Ascending aorta (tissue), 2 donors: ENCODE data around the gene SLC17A9. TPM values are rescaled to one million over a fixed set of nuclear protein-coding genes. Genes with fewer than 3 reads are reported as not detected.
"Not testable (repeated sequence)": the region's sequence is repeated elsewhere in the genome, so short reads cannot be mapped to it uniquely, and the experiment has no call there.

ENCODE experiments used
- DNase-seq, 2 donors: peaks; one replicate each; pipeline ENCODE4 v3.0.0-alpha.2; 2019; ENCODE audit warnings: low spot score in 2 of 2
- H3K27ac ChIP-seq, 2 donors: fragments of 200-600 bp; sonication (generic); one replicate each; pipeline ENCODE4 v1.5.1; 2016 to 2017; ENCODE audit warnings: mild to moderate bottlenecking in 1 of 2
- H3K27me3 ChIP-seq: fragments of 200-600 bp; sonication (generic); one replicate; pipeline ENCODE4 v1.5.1; 2017
- H3K36me3 ChIP-seq, 2 donors: fragments of 200-600 bp; sonication (generic); one replicate each; pipeline ENCODE4 v1.5.1; 2016
- H3K4me1 ChIP-seq, 2 donors: fragments of 200-600 bp; sonication (generic); one replicate each; pipeline ENCODE4 v1.5.1; 2016 to 2017; ENCODE audit warnings: mild to moderate bottlenecking in 1 of 2
- H3K4me3 ChIP-seq, 2 donors: fragments of 200-600 bp; sonication (generic); one replicate each; pipeline ENCODE4 v1.5.1; 2016 to 2017; ENCODE audit warnings: mild to moderate bottlenecking in 1 of 2
- H3K9me3 ChIP-seq, 2 donors: fragments of 200-600 bp; sonication (generic); one replicate each; pipeline ENCODE4 v1.5.1; 2016
- CTCF ChIP-seq, 3 experiments: fragments of 200-600 bp in 2 of 3; fragments of 450-650 bp in 1 of 3; sonication (generic) in 2 of 3; IDR thresholded peaks; one replicate each; pipeline ENCODE4 v1.5.1; 2016 to 2019; ENCODE audit warnings: antibody characterized with exemption in 3 of 3, mild to moderate bottlenecking in 1 of 3, moderate library complexity in 1 of 3
- intact Hi-C: fragments of 100-400 bp; cut with DNase I; formaldehyde crosslinking; loops from one replicate; pipeline ENCODE4 v1.15.1; 2023
- total RNA-seq: library from RNA; depleted of rRNA; stranded (reverse); fragments of >200 nt; gene quantifications from one replicate; pipeline ENCODE4 v1.1.0, GENCODE V29; 2016

Gene SLC17A9
- total RNA-seq, 1 donor from 2014 or later: 30.0 TPM

- Histone ChIP-seq H3K9me3 (no peaks in the 10 kb centered on the region), H3K4me3 (no peak overlapping the region), H3K27me3 (no peaks in the 10 kb centered on the region), H3K27ac (no peak overlapping the region), H3K4me1 (peaks cover 0 to 82% of the 10 kb centered on the region in 2 donors), H3K36me3 (peaks cover 2 to 5% of the 10 kb centered on the region in 2 donors)
- no peak for DNase-seq
- TF ChIP-seq CTCF (IDR thresholded peaks at IDR 0.05): no peak
- intact Hi-C loops: no loop called here
These were observed 34.4 kb upstream of the SLC17A9 start for GRCh38 chr20:62918147-62918546.

- no peak for DNase-seq
- peaks cover 0 to 84% of the 10 kb centered on the region in 2 donors for H3K4me1 ChIP-seq
- no peak overlapping the region for H3K4me3 ChIP-seq
- H3K27ac ChIP-seq: no peak overlapping the region
- H3K36me3 ChIP-seq: no peaks in the 10 kb centered on the region
- intact Hi-C loops: no loop called here
- TF ChIP-seq CTCF (IDR thresholded peaks at IDR 0.05): no peak
- no peaks in the 10 kb centered on the region for H3K27me3 ChIP-seq
- no peaks in the 10 kb centered on the region for H3K9me3 ChIP-seq
These were observed 33.7 kb upstream of the SLC17A9 start for GRCh38 chr20:62918831-62919230.

GRCh38 chr20:62920039-62920645, 32.4 kb upstream of the SLC17A9 start:
- Histone ChIP-seq H3K27ac (no peak overlapping the region), H3K4me1 (peaks cover 9 to 88% of the 10 kb centered on the region in 2 donors), H3K9me3 (no peaks in the 10 kb centered on the region), H3K4me3 (no peak overlapping the region), H3K36me3 (no peaks in the 10 kb centered on the region), H3K27me3 (no peaks in the 10 kb centered on the region)
- DNase-seq: no peak
- intact Hi-C loops: no loop called here
- TF ChIP-seq CTCF (IDR thresholded peaks at IDR 0.05): no peak

GRCh38 chr20:62921119-62921687, 31.3 kb upstream of the SLC17A9 start:
- Histone ChIP-seq H3K4me1 (peaks cover 9 to 82% of the 10 kb centered on the region in 2 donors), H3K9me3 (no peaks in the 10 kb centered on the region), H3K27ac (peak overlapping the region in 1 of 2 donors; percentile 42), H3K27me3 (no peaks in the 10 kb centered on the region), H3K4me3 (peak overlapping the region in 1 of 2 donors; percentile 6), H3K36me3 (no peaks in the 10 kb centered on the region)
- DNase-seq: no peak
- TF ChIP-seq CTCF (IDR thresholded peaks at IDR 0.05): peak; percentile 45 to 50 (median 46)
- intact Hi-C loops: no loop called here

GRCh38 chr20:62922451-62922921, 30.0 kb upstream of the SLC17A9 start:
- intact Hi-C loops: no loop called here

GRCh38 chr20:62923059-62923668, 29.3 kb upstream of the SLC17A9 start:
- DNase-seq: peak in 1 of 2 donors; percentile 74
- peak overlapping the region; percentile 23 to 79 for H3K4me3 ChIP-seq

More at GRCh38 chr20:62922451-62922921, 30.0 kb upstream of the SLC17A9 start:
- peaks cover 17 to 80% of the 10 kb centered on the region in 2 donors for H3K4me1 ChIP-seq
- peak overlapping the region in 1 of 2 donors; percentile 96 for H3K27ac ChIP-seq
- H3K27me3 ChIP-seq: no peaks in the 10 kb centered on the region
- H3K4me3 ChIP-seq: no peak overlapping the region
- H3K9me3 ChIP-seq: no peaks in the 10 kb centered on the region
- no peaks in the 10 kb centered on the region for H3K36me3 ChIP-seq
- TF ChIP-seq CTCF (IDR thresholded peaks at IDR 0.05): no peak
- DNase-seq: no peak

More at GRCh38 chr20:62923059-62923668, 29.3 kb upstream of the SLC17A9 start:
- H3K27me3 ChIP-seq, H3K36me3 ChIP-seq, intact Hi-C loops, H3K9me3 ChIP-seq: not testable (repeated sequence)
- peaks cover 20 to 79% of the 10 kb centered on the region in 2 donors for H3K4me1 ChIP-seq
- H3K27ac ChIP-seq: peak overlapping the region; percentile 50 to 96
